Inflammatory macrophage treated with lipopolysaccharide for 1 hour (primary cell): ENCODE measurements around the gene INKA2.

Experiments
- DNase-seq, 2 donors: peaks; one replicate each; pipeline ENCODE4 v3.0.0-alpha.2; 2020 to 2022

INKA2 gene

GRCh38 chr1:111731956-111732355, 7.2 kb downstream of the INKA2 start:
- DNase-seq: no peak

- DNase-seq: no peak
Measured at GRCh38 chr1:111730706-111731105, 8.5 kb downstream of the INKA2 start.

GRCh38 chr1:111729946-111730681, 9.1 kb downstream of the INKA2 start:
- no peak for DNase-seq

- DNase-seq: no peak
Measured at GRCh38 chr1:111729271-111729921, 9.8 kb downstream of the INKA2 start.

- DNase-seq: no peak
Measured at GRCh38 chr1:111727056-111727455, 12.1 kb downstream of the INKA2 start.

GRCh38 chr1:111725192-111725591, 14.0 kb downstream of the INKA2 start:
- DNase-seq: no peak

GRCh38 chr1:111723871-111724270, 15.3 kb downstream of the INKA2 start:
- DNase-seq: no peak

- DNase-seq: no peak
Measured at GRCh38 chr1:111723091-111723806, 15.9 kb downstream of the INKA2 start.

GRCh38 chr1:111720977-111721786, 18.0 kb downstream of the INKA2 start:
- DNase-seq: no peak

- DNase-seq: no peak
Measured at GRCh38 chr1:111720274-111720976, 18.8 kb downstream of the INKA2 start.

GRCh38 chr1:111719674-111720132, 19.5 kb downstream of the INKA2 start:
- no peak for DNase-seq

GRCh38 chr1:111719135-111719534, 20.1 kb downstream of the INKA2 start:
- DNase-seq: no peak

- no peak for DNase-seq
Measured at GRCh38 chr1:111717450-111717849, 21.7 kb downstream of the INKA2 start.

GRCh38 chr1:111716333-111716732, 22.9 kb downstream of the INKA2 start:
- no peak for DNase-seq

GRCh38 chr1:111709986-111710385, 29.2 kb downstream of the INKA2 start:
- DNase-seq: no peak

- DNase-seq: no peak
Measured at GRCh38 chr1:111707906-111708305, 31.3 kb downstream of the INKA2 start.

GRCh38 chr1:111706921-111707320, 32.3 kb downstream of the INKA2 start:
- no peak for DNase-seq

GRCh38 chr1:111705841-111706240, 33.4 kb downstream of the INKA2 start:
- DNase-seq: no peak

GRCh38 chr1:111704776-111705175, 34.4 kb downstream of the INKA2 start:
- DNase-seq: no peak

- DNase-seq: no peak
Measured at GRCh38 chr1:111704240-111704639, 35.0 kb downstream of the INKA2 start.

- DNase-seq: no peak
Measured at GRCh38 chr1:111702504-111703050, 36.6 kb downstream of the INKA2 start.

- no peak for DNase-seq
Measured at GRCh38 chr1:111699268-111699667, 39.9 kb downstream of the INKA2 start.
